Measurements from ENCODE around the gene PTCD1.

Gene PTCD1

GRCh38 chr7:99398891-99399445, 39.6 kb downstream of the PTCD1 start:
- Histone ChIP-seq H3F3A (ENCODE audit: insufficient read depth, low read length) (no peaks in the 10 kb centered on the region; the same call in 1 of the 2 replicates), H4K20me1 (ENCODE audit: insufficient read depth, low read length) (no peaks in the 10 kb centered on the region), H3K27ac (ENCODE audit: low read length) (no peak overlapping the region), H3K4me1 (ENCODE audit: low read length) (no peaks in the 10 kb centered on the region), H3K36me3 (replicated peaks; ENCODE audit: insufficient read depth, low read length) (no peaks in the 10 kb centered on the region), H3K27me3 (replicated peaks; ENCODE audit: insufficient read depth, low read length) (no peaks in the 10 kb centered on the region), H3K79me2 (ENCODE audit: low read length) (peaks cover 17% of the 10 kb centered on the region), H3K9ac (ENCODE audit: low read length) (no peak overlapping the region), H3K9me3 (replicated peaks; ENCODE audit: insufficient read depth, low read length) (no peaks in the 10 kb centered on the region), H3K9me2 (replicated peaks; ENCODE audit: insufficient read depth, low read length) (no peaks in the 10 kb centered on the region), H3K4me2 (ENCODE audit: low read depth, low read length) (no peak overlapping the region), H2AFZ (ENCODE audit: low read length) (no peak overlapping the region), H3K4me3 (ENCODE audit: low read length) (no peak overlapping the region)
- TF ChIP-seq EZH2 (optimal IDR thresholded peaks at IDR 0.05; ENCODE audit: low read depth, low read length) (no peak), CTCF (IDR thresholded peaks at IDR 0.05; ENCODE audit: low read length) (no peak), EZH2phosphoT487 (IDR thresholded peaks at IDR 0.05; ENCODE audit: low read length) (no peak)
- DNase-seq: no peak

- Histone ChIP-seq H3K9me2 (replicated peaks; ENCODE audit: insufficient read depth, low read length) (no peaks in the 10 kb centered on the region), H3K79me2 (ENCODE audit: low read length) (peaks cover 12% of the 10 kb centered on the region; the same call in 1 of the 2 replicates), H3K27ac (ENCODE audit: low read length) (no peak overlapping the region), H3K9ac (ENCODE audit: low read length) (no peak overlapping the region), H3K4me2 (ENCODE audit: low read depth, low read length) (no peak overlapping the region), H3F3A (ENCODE audit: insufficient read depth, low read length) (peaks cover 1% of the 10 kb centered on the region), H3K36me3 (replicated peaks; ENCODE audit: insufficient read depth, low read length) (no peaks in the 10 kb centered on the region), H3K4me3 (ENCODE audit: low read length) (no peak overlapping the region), H3K4me1 (ENCODE audit: low read length) (no peaks in the 10 kb centered on the region), H2AFZ (ENCODE audit: low read length) (no peak overlapping the region), H3K9me3 (replicated peaks; ENCODE audit: insufficient read depth, low read length) (no peaks in the 10 kb centered on the region), H4K20me1 (ENCODE audit: insufficient read depth, low read length) (no peaks in the 10 kb centered on the region), H3K27me3 (replicated peaks; ENCODE audit: insufficient read depth, low read length) (no peaks in the 10 kb centered on the region)
- TF ChIP-seq EZH2phosphoT487 (IDR thresholded peaks at IDR 0.05; ENCODE audit: low read length) (no peak), CTCF (IDR thresholded peaks at IDR 0.05; ENCODE audit: low read length) (no peak), EZH2 (optimal IDR thresholded peaks at IDR 0.05; ENCODE audit: low read depth, low read length) (no peak)
- DNase-seq: no peak
Observed at GRCh38 chr7:99397297-99397983, 41.2 kb downstream of the PTCD1 start.

- Histone ChIP-seq H2AFZ (ENCODE audit: low read length) (no peak overlapping the region), H3K9ac (ENCODE audit: low read length) (no peak overlapping the region), H3K4me3 (ENCODE audit: low read length) (no peak overlapping the region), H3K9me2 (replicated peaks; ENCODE audit: insufficient read depth, low read length) (no peaks in the 10 kb centered on the region), H3F3A (ENCODE audit: insufficient read depth, low read length) (peaks cover 8% of the 10 kb centered on the region), H3K27me3 (replicated peaks; ENCODE audit: insufficient read depth, low read length) (no peaks in the 10 kb centered on the region), H3K9me3 (replicated peaks; ENCODE audit: insufficient read depth, low read length) (no peaks in the 10 kb centered on the region), H3K27ac (ENCODE audit: low read length) (no peak overlapping the region), H3K79me2 (ENCODE audit: low read length) (peaks cover 12% of the 10 kb centered on the region; the same call in 1 of the 2 replicates), H3K4me2 (ENCODE audit: low read depth, low read length) (no peak overlapping the region), H4K20me1 (ENCODE audit: insufficient read depth, low read length) (no peaks in the 10 kb centered on the region), H3K4me1 (ENCODE audit: low read length) (no peaks in the 10 kb centered on the region), H3K36me3 (replicated peaks; ENCODE audit: insufficient read depth, low read length) (no peaks in the 10 kb centered on the region)
- no peak for DNase-seq
- no peak for TF ChIP-seq EZH2 (optimal IDR thresholded peaks at IDR 0.05; ENCODE audit: low read depth, low read length)
- TF ChIP-seq EZH2phosphoT487 (IDR thresholded peaks at IDR 0.05; ENCODE audit: low read length): no peak
- TF ChIP-seq CTCF (IDR thresholded peaks at IDR 0.05; ENCODE audit: low read length): no peak
Observed at GRCh38 chr7:99396418-99397296, 41.9 kb downstream of the PTCD1 start.
